ENCODE data around the gene USP17L28.
"Not testable (repeated sequence)": the region's sequence is repeated elsewhere in the genome, so short reads cannot be mapped to it uniquely, and the experiment has no call there.

The USP17L28 gene, protein sequence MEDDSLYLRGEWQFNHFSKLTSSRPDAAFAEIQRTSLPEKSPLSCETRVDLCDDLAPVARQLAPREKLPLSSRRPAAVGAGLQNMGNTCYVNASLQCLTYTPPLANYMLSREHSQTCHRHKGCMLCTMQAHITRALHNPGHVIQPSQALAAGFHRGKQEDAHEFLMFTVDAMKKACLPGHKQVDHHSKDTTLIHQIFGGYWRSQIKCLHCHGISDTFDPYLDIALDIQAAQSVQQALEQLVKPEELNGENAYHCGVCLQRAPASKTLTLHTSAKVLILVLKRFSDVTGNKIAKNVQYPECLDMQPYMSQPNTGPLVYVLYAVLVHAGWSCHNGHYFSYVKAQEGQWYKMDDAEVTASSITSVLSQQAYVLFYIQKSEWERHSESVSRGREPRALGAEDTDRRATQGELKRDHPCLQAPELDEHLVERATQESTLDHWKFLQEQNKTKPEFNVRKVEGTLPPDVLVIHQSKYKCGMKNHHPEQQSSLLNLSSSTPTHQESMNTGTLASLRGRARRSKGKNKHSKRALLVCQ

DNA sequence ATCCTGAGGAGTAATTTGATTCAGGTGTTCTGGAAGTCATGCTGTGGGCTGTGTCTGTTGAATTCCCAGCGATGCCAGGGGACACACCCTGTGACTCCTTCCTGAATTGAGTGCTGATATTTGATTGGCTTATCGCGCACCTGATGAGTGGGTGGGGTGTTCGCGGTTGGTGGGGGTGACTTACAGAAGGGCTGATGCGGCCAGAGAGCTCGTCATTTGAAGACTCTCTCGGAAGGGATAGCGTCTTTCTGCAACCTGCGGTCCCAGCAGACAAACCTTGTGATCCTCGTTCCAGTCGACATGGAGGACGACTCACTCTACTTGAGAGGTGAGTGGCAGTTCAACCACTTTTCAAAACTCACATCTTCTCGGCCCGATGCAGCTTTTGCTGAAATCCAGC, at the start of gene USP17L28:
Gene USP17L28 (plus strand): TSS at position 301 of the 400 bp plus-strand sequence. CDS start 0 bp downstream, at position 301.
- not testable (repeated sequence) for DNase-seq

DNA sequence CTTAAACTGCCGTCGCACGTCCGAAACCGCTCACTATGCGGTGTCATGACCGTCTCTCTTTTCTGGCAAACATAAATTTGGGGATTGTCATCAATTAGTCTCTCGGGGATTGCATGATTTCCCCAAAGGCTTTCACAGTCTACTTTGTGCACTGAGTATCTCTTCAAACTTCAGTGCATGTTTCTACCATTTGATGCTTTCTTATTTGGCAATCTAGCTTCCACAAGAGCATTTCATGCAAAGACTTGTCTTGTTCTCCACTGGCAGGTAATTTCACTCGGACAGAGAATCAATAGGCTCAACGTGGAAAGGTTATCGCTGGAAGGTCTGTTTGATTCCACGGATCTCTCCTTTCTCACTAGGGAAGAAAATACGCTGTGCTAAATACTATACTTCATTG, 24.5 kb upstream of the USP17L28 start:
- not testable (repeated sequence) for DNase-seq

DNA sequence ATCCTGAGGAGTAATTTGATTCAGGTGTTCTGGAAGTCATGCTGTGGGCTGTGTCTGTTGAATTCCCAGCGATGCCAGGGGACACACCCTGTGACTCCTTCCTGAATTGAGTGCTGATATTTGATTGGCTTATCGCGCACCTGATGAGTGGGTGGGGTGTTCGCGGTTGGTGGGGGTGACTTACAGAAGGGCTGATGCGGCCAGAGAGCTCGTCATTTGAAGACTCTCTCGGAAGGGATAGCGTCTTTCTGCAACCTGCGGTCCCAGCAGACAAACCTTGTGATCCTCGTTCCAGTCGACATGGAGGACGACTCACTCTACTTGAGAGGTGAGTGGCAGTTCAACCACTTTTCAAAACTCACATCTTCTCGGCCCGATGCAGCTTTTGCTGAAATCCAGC, 23.8 kb upstream of the USP17L28 start, which contains the start of gene USP17L24:
Gene USP17L24 (plus strand): TSS at position 301 of the 400 bp plus-strand sequence. CDS start 0 bp downstream, at position 301.
- not testable (repeated sequence) for DNase-seq

DNA sequence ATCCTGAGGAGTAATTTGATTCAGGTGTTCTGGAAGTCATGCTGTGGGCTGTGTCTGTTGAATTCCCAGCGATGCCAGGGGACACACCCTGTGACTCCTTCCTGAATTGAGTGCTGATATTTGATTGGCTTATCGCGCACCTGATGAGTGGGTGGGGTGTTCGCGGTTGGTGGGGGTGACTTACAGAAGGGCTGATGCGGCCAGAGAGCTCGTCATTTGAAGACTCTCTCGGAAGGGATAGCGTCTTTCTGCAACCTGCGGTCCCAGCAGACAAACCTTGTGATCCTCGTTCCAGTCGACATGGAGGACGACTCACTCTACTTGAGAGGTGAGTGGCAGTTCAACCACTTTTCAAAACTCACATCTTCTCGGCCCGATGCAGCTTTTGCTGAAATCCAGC, 19.1 kb upstream of the USP17L28 start, which contains the start of gene USP17L25:
Gene USP17L25 (plus strand): TSS at position 301 of the 400 bp plus-strand sequence. CDS start 0 bp downstream, at position 301.
- DNase-seq: not testable (repeated sequence)

DNA sequence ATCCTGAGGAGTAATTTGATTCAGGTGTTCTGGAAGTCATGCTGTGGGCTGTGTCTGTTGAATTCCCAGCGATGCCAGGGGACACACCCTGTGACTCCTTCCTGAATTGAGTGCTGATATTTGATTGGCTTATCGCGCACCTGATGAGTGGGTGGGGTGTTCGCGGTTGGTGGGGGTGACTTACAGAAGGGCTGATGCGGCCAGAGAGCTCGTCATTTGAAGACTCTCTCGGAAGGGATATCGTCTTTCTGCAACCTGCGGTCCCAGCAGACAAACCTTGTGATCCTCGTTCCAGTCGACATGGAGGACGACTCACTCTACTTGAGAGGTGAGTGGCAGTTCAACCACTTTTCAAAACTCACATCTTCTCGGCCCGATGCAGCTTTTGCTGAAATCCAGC, 14.3 kb upstream of the USP17L28 start, which contains the start of gene USP17L26:
Gene USP17L26 (plus strand): TSS at position 301 of the 400 bp plus-strand sequence. CDS start 0 bp downstream, at position 301.
- DNase-seq: not testable (repeated sequence)

DNA sequence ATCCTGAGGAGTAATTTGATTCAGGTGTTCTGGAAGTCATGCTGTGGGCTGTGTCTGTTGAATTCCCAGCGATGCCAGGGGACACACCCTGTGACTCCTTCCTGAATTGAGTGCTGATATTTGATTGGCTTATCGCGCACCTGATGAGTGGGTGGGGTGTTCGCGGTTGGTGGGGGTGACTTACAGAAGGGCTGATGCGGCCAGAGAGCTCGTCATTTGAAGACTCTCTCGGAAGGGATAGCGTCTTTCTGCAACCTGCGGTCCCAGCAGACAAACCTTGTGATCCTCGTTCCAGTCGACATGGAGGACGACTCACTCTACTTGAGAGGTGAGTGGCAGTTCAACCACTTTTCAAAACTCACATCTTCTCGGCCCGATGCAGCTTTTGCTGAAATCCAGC, 9.6 kb upstream of the USP17L28 start, which contains the start of gene USP17L5:
Gene USP17L5 (plus strand): TSS at position 301 of the 400 bp plus-strand sequence. CDS start 0 bp downstream, at position 301.
- not testable (repeated sequence) for DNase-seq

DNA sequence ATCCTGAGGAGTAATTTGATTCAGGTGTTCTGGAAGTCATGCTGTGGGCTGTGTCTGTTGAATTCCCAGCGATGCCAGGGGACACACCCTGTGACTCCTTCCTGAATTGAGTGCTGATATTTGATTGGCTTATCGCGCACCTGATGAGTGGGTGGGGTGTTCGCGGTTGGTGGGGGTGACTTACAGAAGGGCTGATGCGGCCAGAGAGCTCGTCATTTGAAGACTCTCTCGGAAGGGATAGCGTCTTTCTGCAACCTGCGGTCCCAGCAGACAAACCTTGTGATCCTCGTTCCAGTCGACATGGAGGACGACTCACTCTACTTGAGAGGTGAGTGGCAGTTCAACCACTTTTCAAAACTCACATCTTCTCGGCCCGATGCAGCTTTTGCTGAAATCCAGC, 4.8 kb upstream of the USP17L28 start, which contains the start of gene USP17L27:
Gene USP17L27 (plus strand): TSS at position 301 of the 400 bp plus-strand sequence. CDS start 0 bp downstream, at position 301.
- DNase-seq: not testable (repeated sequence)

DNA sequence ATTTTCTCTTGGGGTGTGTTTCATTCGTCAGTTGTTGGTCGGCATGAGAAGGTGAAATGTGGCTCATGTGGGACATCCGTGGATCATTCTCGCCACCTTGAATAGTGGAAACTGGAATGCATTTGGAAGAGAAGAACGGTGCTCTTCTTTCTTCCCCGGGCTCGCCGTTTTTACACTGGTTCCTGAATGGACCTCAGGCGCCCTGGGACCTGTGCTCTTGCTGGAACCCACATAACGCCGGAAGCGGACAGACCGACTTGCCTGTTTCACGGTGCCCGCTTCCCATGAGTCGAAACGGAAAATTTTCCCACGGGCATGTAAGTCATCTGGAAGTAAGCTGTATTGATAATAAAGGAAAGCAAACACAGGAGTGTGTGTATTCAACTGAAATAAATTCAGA, 2.2 kb downstream of the USP17L28 start:
- not testable (repeated sequence) for DNase-seq

DNA sequence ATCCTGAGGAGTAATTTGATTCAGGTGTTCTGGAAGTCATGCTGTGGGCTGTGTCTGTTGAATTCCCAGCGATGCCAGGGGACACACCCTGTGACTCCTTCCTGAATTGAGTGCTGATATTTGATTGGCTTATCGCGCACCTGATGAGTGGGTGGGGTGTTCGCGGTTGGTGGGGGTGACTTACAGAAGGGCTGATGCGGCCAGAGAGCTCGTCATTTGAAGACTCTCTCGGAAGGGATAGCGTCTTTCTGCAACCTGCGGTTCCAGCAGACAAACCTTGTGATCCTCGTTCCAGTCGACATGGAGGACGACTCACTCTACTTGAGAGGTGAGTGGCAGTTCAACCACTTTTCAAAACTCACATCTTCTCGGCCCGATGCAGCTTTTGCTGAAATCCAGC, 4.6 kb downstream of the USP17L28 start, which contains the start of gene USP17L29:
Gene USP17L29 (plus strand): TSS at position 301 of the 400 bp plus-strand sequence. CDS start 0 bp downstream, at position 301.
- DNase-seq: not testable (repeated sequence)

DNA sequence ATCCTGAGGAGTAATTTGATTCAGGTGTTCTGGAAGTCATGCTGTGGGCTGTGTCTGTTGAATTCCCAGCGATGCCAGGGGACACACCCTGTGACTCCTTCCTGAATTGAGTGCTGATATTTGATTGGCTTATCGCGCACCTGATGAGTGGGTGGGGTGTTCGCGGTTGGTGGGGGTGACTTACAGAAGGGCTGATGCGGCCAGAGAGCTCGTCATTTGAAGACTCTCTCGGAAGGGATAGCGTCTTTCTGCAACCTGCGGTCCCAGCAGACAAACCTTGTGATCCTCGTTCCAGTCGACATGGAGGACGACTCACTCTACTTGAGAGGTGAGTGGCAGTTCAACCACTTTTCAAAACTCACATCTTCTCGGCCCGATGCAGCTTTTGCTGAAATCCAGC, 14.1 kb downstream of the USP17L28 start, which contains the start of gene USP17L30:
Gene USP17L30 (plus strand): TSS at position 301 of the 400 bp plus-strand sequence. CDS start 0 bp downstream, at position 301.
- not testable (repeated sequence) for DNase-seq

DNA sequence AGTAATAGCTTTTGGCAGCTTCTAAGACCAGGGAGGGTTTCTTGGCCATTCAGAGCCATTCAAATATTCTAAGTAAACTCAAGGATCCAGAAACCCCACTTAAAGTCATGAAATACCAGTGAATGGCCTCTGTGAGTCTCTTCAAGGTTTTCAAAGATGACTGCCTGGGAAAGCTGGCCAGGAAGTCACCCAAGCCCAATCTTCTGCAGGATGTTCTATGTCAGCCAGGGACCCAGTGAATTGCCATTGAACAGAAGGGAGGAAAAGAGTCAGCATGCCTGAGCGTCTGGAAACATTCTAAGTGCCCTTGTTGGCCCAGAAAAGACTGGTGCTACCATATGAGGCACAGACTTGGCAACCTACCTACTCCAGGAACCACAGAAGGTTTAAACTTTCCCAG, 31.2 kb downstream of the USP17L28 start:
- not testable (repeated sequence) for DNase-seq

DNA sequence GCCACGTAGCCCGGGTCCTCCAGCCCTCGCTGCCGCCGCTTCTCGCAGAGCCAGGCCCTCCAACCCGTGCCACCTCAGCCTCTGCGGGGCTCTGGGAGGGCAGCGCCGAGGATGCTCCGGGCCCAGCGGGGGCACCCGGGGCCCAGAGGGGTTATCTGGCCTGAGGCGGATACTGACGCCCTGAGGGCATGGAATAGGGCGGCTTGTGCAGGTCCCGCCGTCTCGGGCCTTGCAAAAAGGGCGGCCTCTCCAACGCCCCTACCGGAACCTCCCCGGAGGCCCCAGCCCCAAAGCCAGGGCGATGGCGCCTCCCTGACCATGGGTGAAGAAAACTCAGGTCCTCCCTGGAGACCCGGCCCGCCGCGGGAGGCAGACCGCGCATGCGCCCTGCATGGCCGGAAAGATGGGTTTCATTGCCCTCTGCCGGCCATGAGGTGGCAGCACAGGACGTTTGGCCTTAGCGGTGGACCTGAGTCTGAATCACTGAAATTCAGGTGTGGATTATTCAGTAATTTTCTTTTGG, 32.4 kb downstream of the USP17L28 start:
- not testable (repeated sequence) for DNase-seq

DNA sequence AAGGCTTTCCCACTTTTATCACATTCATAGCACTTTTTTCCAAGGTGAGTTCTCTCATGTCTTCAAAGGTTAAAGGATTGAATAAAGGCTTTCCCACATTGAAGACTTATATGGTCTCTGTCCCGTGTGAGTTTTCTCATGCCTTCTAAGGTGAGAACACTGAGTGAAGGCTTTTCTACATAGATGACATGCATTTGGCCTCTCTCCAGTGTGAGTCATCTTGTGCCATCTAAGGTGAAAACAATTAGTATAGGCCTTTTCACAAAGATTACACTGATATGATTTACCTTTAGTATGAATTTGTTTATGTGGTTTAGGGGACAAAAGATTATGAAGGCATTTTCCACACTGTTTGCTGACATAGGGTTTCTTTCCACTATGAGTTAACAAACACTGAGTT, 35.4 kb downstream of the USP17L28 start:
- DNase-seq: no peak

DNA sequence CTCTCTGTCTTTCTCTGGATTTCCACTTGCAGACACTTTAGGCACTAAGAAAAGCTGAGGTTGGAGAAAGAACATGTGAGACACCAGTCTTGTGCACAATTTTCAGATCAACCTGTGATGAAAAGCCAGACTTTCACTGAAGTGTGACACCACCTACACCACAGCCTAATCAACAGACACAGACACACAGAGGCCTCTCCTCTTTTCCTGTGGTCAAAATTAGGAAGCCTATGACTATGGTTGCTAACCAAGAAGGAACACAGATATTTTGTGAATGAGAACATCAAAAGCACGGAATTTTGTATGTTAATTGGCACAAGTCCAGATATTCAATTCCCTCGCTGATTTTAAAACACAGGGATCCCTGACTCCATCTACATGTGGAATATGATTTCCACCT, 40.3 kb downstream of the USP17L28 start:
- DNase-seq: not testable (repeated sequence)
